HEK293 (cell line): ENCODE data around the gene ACSBG1.

ENCODE experiments used
- HOXD13 ChIP-seq: sonication (generic); formaldehyde crosslinking; IDR thresholded peaks from 2 replicates; pipeline ENCODE4 v1.8.0; 2022; ENCODE audit warnings: missing genetic modification reagents, borderline replicate concordance
- PRDM1 ChIP-seq: fragments of 450-650 bp; formaldehyde crosslinking; IDR thresholded peaks from 2 replicates; pipeline ENCODE4; 2016; ENCODE audit warnings: missing biosample characterization, missing genetic modification characterization
- PRDM10 ChIP-seq: fragments of 450-650 bp; formaldehyde crosslinking; IDR thresholded peaks from 2 replicates; pipeline ENCODE4 v1.5.1; 2016; ENCODE audit warnings: missing biosample characterization, missing genetic modification characterization
- TRIM28 ChIP-seq: IDR thresholded peaks from 2 replicates; pipeline ENCODE4 v1.6.1; 2011; ENCODE audit warnings: low read length, control low read depth, borderline replicate concordance
- YY2 ChIP-seq: fragments of 450-650 bp; formaldehyde crosslinking; IDR thresholded peaks from 2 replicates; pipeline ENCODE4 v1.5.1; 2016; ENCODE audit warnings: missing biosample characterization, missing genetic modification characterization
- ZBTB10 ChIP-seq: fragments of 450-650 bp; formaldehyde crosslinking; IDR thresholded peaks from 2 replicates; pipeline ENCODE4 v1.5.1; 2016; ENCODE audit warnings: missing biosample characterization, missing genetic modification characterization
- ZBTB20 ChIP-seq: fragments of 450-650 bp; formaldehyde crosslinking; IDR thresholded peaks from 2 replicates; pipeline ENCODE4 v1.5.1; 2016; ENCODE audit warnings: missing biosample characterization, missing genetic modification characterization
- ZBTB21 ChIP-seq: fragments of 450-650 bp; formaldehyde crosslinking; IDR thresholded peaks from 2 replicates; pipeline ENCODE4 v1.5.1; 2017; ENCODE audit warnings: missing biosample characterization, missing genetic modification characterization
- ZBTB26 ChIP-seq: fragments of 450-650 bp; formaldehyde crosslinking; optimal IDR thresholded peaks from 2 replicates; pipeline ENCODE3; 2016; ENCODE audit warnings: missing biosample characterization, mild to moderate bottlenecking, missing genetic modification characterization
- ZNF157 ChIP-seq: fragments of 450-650 bp; formaldehyde crosslinking; IDR thresholded peaks from 2 replicates; pipeline ENCODE4 v1.5.1; 2016; ENCODE audit warnings: missing biosample characterization, missing genetic modification characterization
- ZNF23 ChIP-seq: fragments of 450-650 bp; formaldehyde crosslinking; IDR thresholded peaks from 2 replicates; pipeline ENCODE4 v1.5.1; 2016; ENCODE audit warnings: missing biosample characterization, missing genetic modification characterization, borderline replicate concordance
- ZNF335 ChIP-seq: fragments of 450-650 bp; formaldehyde crosslinking; conservative IDR thresholded peaks from 2 replicates; pipeline ENCODE4 v1.5.1; 2016; ENCODE audit warnings: missing biosample characterization, missing genetic modification characterization
- ZNF398 ChIP-seq: fragments of 450-650 bp; formaldehyde crosslinking; IDR thresholded peaks from 2 replicates; pipeline ENCODE4 v1.5.1; 2017; ENCODE audit warnings: missing biosample characterization, missing genetic modification characterization
- ZNF596 ChIP-seq: fragments of 450-650 bp; IDR thresholded peaks from 2 replicates; pipeline ENCODE4 v1.5.0; 2018; ENCODE audit warnings: missing biosample characterization, mild to moderate bottlenecking, missing genetic modification characterization, moderate library complexity
- ZNF600 ChIP-seq: fragments of 450-650 bp; formaldehyde crosslinking; IDR thresholded peaks from 2 replicates; pipeline ENCODE4 v1.5.1; 2016; ENCODE audit warnings: missing biosample characterization, missing genetic modification characterization

The ACSBG1 gene

GRCh38 chr15:78149805-78150751 lies 84.3 kb downstream of the ACSBG1 start (continued):
- TF ChIP-seq ZNF335 (tag by site-specific recombination): peak; percentile 23; the same call in 1 of the 2 replicates
- no peak for TF ChIP-seq ZNF398 (tag by site-specific recombination)
- peak; percentile 75 for TF ChIP-seq PRDM1 (tag by site-specific recombination)
- 0 out of 2 replicates have a peak, but pooled peaks have one; percentile 30 for TF ChIP-seq PRDM10 (tag by site-specific recombination)
- no peak for TF ChIP-seq ZNF23 (tag by site-specific recombination)
- no peak for TF ChIP-seq HOXD13
- no peak for TF ChIP-seq TRIM28
- TF ChIP-seq ZNF596 (tag by site-specific recombination): no peak
- no peak for TF ChIP-seq ZNF157
- peak; percentile 80; the same call in 1 of the 2 replicates for TF ChIP-seq ZBTB20 (tag by site-specific recombination)
- TF ChIP-seq ZNF600 (tag by site-specific recombination): 0 out of 2 replicates have a peak, but pooled peaks have one; percentile 32
- TF ChIP-seq ZBTB26 (tag by site-specific recombination): peak; percentile 5
- TF ChIP-seq ZBTB21 (tag by site-specific recombination): no peak
- no peak for TF ChIP-seq YY2 (tag by site-specific recombination)
- 0 out of 2 replicates have a peak, but pooled peaks have one; percentile 25 for TF ChIP-seq ZBTB10 (tag by site-specific recombination)
